Activated CD4-positive, alpha-beta T cell treated with anti-CD3 and anti-CD28 coated beads, Interleukin-2, amount 10 ng/mL, durations not matched to agents 24 days and 14 days (primary cell): ENCODE data around the gene USB1. TPM values are rescaled to one million over a fixed set of nuclear protein-coding genes. Genes with fewer than 3 reads are reported as not detected.

Experiments
- DNase-seq: peaks from one replicate; pipeline ENCODE4 v3.0.0; 2022
- H3K27ac Mint-ChIP-seq: one replicate; pipeline ENCODE4 v1.8.0; 2022; ENCODE audit warnings: mild to moderate bottlenecking, mixed read lengths
- H3K27me3 Mint-ChIP-seq: one replicate; pipeline ENCODE4 v1.8.0; 2022; ENCODE audit warnings: mixed read lengths
- H3K36me3 Mint-ChIP-seq: one replicate; pipeline ENCODE4 v1.8.0; 2022; ENCODE audit warnings: low read depth, mild to moderate bottlenecking, mixed read lengths
- H3K4me1 Mint-ChIP-seq: one replicate; pipeline ENCODE4 v1.8.0; 2021; ENCODE audit warnings: mixed read lengths
- H3K4me3 Mint-ChIP-seq: one replicate; pipeline ENCODE4 v1.8.0; 2022; ENCODE audit warnings: mild to moderate bottlenecking, moderate library complexity, mixed read lengths
- H3K9me3 Mint-ChIP-seq: one replicate; pipeline ENCODE4 v1.8.0; 2021; ENCODE audit warnings: mixed read lengths
- intact Hi-C: fragments of 100-400 bp; cut with micrococcal nuclease; formaldehyde crosslinking; loops from one replicate; pipeline ENCODE4 v1.15.1; 2023
- total RNA-seq: library from RNA; stranded (reverse); gene quantifications from 2 replicates; pipeline ENCODE4 v1.2.3, GENCODE V29; 2022

Gene USB1
- total RNA-seq, 1 donor from 2014 or later = 50.9 TPM

DNA sequence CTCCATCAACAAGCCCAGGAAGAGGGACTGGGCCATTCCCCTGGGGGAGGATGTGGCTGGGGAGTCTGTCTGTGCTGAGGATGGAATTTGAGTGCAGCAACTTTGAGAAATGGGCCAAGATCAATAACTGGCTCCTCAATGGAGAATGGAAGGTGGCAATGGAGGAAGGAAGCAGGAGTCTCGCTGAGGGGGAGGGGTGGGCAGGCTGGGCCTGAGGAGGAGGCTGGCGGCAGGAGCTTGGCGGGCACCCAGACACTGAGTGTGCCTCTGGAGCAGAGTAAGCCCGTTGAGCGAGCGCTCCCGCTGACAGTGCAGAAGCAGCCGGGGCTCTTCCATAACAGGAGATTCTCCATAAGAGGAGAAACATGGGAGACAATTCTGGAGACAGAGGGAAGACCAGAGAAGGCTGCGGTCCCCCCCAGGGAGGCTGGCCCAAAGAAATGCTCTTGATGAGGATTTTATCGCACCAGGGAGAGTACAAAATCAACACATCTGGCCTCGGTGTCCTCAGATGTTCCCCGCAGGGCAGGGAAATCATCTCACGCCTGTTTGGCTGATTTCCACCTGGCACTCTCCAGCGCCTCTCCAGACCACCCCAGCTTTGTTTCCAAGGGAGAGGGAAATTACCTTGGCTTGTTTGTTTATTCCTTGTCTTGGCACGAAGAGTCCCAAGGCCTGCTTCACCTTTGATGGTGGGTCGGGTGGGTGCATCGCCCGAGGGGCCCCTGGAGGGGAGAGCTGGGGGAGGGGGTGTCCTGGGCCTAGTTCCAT is 21.6 kb downstream of the USB1 start:
- peaks cover 7% of the 10 kb centered on the region for H3K36me3 Mint-ChIP-seq
- peaks cover 14% of the 10 kb centered on the region for H3K4me1 Mint-ChIP-seq
- H3K27ac Mint-ChIP-seq = no peak overlapping the region
- peaks cover 9% of the 10 kb centered on the region for H3K27me3 Mint-ChIP-seq
- H3K4me3 Mint-ChIP-seq = no peak overlapping the region
- intact Hi-C loops = loop anchor here (5.0 kb wide), 2 partner anchors 175 to 280 kb away; partner anchors contain the start of gene CSNK2A2
- H3K9me3 Mint-ChIP-seq = no peaks in the 10 kb centered on the region
- no peak for DNase-seq

DNA sequence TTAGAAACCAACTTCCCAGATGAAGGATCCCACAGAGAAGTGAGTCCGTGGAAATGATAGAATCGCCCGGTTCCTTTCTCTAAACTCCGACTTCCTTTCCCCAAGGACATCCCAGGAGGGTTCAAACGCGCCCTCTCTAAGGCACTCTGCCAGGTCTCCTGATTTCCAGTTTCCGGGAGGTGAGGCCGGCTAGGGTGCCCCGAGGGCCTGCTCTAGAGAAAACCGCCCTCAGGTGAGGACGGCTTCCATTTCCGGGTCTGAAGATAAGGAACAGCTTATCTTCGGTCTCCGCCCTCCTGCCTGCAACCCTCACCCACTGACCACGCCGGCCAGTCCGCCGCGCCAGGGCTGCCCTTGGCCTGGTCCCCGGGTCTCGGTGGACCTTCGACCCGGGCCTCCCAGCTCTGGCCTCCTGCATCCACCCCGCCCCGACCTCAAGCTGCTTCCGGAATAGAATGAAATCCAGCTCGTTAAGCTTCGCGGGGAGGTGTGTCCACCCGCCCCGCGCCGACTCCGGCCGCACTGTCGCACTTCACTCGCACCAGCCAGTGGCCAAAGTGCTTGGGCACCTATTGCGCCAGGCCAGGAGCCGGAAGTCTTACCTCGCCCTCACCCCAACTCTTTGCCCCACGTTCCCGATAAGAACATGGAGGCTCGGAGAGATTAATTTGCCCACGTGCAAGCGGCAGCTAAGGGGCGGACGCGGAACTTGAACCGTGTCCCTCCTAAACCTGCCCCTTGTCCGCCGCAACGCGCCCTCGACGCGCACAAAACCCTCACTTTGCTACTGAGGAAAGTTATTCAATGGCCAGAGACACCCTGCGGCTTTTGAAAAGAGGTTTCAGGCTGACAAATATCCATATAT is 23.5 kb downstream of the USB1 start:
- intact Hi-C loops = loop anchor here (1.0 to 5.0 kb wide), 4 partner anchors 23 to 278 kb away; partner anchors contain the start of genes CFAP20, CSNK2A2 and USB1
- Mint-ChIP-seq H3K36me3 (peaks cover 4% of the 10 kb centered on the region), H3K27me3 (peaks cover 24% of the 10 kb centered on the region), H3K4me3 (peak overlapping the region; percentile 88), H3K27ac (peak overlapping the region; percentile 70), H3K9me3 (no peaks in the 10 kb centered on the region), H3K4me1 (peaks cover 16% of the 10 kb centered on the region)
- DNase-seq = peak; percentile 74

DNA sequence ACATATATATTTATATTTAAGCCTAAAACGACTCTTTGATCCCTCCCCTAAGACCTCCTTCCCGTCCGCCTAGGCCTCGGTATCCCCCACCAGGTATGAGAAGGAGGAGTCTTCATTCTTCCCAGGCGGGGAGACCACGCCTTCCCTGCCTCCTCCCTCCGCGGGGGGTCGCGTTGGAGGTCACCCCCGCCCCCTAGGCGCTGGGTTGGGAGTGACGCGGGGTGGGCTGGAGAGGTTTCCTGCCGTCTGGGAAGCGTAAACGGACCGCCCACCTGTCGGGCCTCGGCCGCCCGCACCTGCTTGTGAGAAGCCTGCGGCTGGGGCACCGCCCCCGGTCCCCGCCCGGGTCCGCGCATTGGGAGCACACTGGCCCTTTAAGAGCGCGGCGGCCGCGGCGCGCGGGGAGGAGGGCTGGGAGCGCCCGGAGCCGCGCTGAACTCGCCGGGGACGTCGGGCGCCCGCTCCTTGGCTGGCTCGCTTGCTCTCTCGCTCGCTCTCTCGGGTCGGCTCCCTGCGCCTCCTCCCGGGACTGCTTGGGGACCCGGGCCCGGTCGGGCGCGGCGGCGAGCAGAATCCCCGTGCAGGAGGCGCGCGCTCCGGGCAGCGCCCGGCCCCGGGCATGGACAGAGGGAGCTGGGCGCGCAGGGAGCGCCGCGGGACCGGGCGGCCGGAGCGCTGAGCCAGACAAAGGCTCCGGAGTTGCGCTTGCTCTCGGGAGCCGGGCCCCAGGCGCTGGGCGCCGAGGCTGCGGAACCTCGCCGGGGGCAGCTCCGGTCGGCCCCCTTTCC is 24.3 kb downstream of the USB1 start, which contains the start of gene MMP15:
Gene MMP15, plus strand, starts transcription at position 404 of the 788 bp plus-strand sequence. CDS start 597 bp downstream, outside the sequence.
- Mint-ChIP-seq H3K27me3 (peaks cover 26% of the 10 kb centered on the region), H3K36me3 (peaks cover 3% of the 10 kb centered on the region), H3K4me3 (peak within 1 kb of the TSS; percentile 88), H3K27ac (peak within 1 kb of the TSS; percentile 70), H3K9me3 (no peaks in the 10 kb centered on the region), H3K4me1 (peaks cover 12% of the 10 kb centered on the region)
- DNase-seq = peak; percentile 89
- intact Hi-C loops = loop anchor here (1.0 kb wide), 2 partner anchors 24 to 104 kb away; partner anchors contain the start of genes CFAP20 and USB1

DNA sequence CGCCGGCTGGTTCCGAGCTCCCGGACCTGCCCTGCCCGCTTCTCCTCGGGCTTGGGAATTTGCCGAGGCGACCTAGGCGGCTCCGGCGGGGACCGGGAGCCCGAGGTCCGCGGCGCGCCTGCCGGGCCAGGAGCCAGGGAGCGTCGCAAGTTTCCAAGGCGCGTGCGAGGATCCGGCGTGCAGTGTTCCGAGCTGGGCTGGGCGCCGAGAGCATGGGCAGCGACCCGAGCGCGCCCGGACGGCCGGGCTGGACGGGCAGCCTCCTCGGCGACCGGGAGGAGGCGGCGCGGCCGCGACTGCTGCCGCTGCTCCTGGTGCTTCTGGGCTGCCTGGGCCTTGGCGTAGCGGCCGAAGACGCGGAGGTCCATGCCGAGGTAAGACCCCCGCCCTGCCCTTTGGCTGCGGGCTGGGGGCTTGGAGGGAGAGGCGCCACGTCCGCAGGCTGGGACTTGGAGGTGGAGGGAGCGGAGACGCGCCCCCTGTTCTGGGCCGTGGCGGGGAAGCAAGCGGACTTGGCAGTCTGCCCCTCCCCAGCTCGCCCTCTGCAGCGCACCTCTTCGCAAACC is 25.0 kb downstream of the USB1 start:
- Mint-ChIP-seq H3K27ac (no peak overlapping the region), H3K4me3 (peak overlapping the region; percentile 62)

DNA sequence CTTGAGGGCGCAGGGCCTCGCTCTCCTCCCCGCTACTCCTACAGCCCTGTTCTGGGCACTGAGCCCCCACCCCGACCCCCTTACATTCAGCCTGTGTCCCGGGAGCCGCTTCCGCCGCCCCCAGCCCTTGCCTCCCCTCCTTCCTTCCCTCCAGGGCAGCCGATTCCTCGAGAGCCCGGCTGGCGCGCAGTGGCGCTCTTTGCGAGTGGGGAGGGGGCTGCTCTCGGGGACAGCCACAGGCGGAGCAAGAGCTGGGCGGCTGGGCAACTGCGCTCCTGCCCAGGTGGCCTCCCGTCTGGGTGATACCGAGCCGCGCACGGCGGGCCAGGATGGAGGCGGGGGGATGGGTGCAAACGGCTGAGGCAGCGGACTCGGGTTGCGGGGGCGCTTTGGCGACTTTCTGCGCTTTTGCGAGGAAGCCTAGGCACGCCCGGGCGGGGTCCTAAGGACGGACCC is 25.5 kb downstream of the USB1 start:
- Mint-ChIP-seq H3K27me3 (peaks cover 26% of the 10 kb centered on the region), H3K4me1 (peaks cover 9% of the 10 kb centered on the region), H3K9me3 (no peaks in the 10 kb centered on the region), H3K36me3 (no peaks in the 10 kb centered on the region), H3K27ac (no peak overlapping the region), H3K4me3 (peak overlapping the region; percentile 62)
- intact Hi-C loops = no loop called here
- no peak for DNase-seq

More for the DNA sequence above, 25.0 kb downstream of the USB1 start:
- peak; percentile 68 for DNase-seq
- Mint-ChIP-seq H3K9me3 (no peaks in the 10 kb centered on the region), H3K36me3 (no peaks in the 10 kb centered on the region), H3K4me1 (peaks cover 9% of the 10 kb centered on the region), H3K27me3 (peaks cover 26% of the 10 kb centered on the region)
- intact Hi-C loops = no loop called here

DNA sequence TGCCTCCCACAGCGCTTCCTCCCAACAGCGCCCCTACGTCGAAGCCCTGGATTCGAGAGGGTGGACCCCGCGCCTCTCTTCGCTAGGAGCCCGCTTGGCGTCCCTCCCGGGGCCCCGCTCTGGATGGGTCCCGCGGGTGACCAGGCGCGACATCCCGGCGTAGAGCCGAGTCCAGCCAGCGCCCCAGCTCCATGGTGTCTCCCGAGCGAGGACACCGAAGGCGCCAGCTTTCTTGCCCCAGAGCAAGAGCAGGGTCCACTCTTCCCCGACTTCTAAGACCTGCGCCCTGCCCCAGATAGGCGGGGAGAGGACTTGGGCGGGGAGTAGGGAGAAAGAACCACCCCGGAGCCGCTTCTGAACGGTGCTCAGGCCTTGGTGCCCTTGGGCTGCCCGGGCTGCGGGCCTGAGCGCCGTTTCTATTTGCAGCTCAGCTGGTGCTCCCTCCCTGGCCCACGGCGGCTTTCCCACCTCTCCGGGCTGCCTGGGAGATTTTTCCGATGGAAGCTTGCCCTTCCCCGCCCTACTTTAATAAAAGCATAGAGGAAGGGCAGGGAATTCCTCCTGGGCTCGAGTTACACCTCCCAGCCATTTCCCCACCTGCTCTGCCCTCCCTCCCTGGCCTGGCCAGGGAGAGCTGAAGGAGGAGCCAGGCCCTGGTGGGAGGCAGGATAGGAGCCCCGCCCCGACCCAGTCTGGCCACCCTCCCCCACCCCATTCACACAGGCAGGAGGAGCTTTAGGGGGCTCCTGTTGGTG is 26.1 kb downstream of the USB1 start:
- H3K27me3 Mint-ChIP-seq = peaks cover 26% of the 10 kb centered on the region
- DNase-seq = no peak
- intact Hi-C loops = no loop called here
- no peak overlapping the region for H3K27ac Mint-ChIP-seq
- H3K4me1 Mint-ChIP-seq = peaks cover 9% of the 10 kb centered on the region
- H3K9me3 Mint-ChIP-seq = no peaks in the 10 kb centered on the region
- no peaks in the 10 kb centered on the region for H3K36me3 Mint-ChIP-seq
- no peak overlapping the region for H3K4me3 Mint-ChIP-seq

DNA sequence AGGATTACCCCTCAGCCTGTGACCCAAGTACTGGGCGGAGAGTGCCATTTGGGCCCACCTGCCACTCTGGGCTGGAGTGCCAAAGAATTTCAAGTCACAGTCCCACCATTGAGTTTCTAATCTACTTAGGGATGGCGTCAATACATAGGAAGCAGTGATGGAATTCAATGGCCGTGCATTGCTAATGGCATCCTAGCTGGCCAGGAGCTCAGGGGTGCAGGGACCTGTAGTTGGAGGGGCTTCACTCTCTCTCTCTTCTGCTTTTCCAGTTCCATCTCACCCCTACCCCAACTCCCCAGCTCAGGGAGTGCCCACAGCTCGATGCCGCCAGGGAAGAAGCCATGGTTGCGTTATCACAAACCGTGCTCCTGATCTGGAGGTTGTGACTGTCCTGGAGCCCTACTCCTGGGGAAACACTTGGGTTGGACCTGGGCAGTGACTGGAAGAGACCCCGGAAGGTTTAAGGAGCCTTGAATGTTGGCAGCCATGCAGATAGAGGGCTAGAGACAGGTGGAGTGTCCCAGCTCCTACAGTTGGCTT is 26.8 kb downstream of the USB1 start:
- no peaks in the 10 kb centered on the region for H3K36me3 Mint-ChIP-seq
- H3K4me3 Mint-ChIP-seq = peak overlapping the region; percentile 40
- H3K27ac Mint-ChIP-seq = no peak overlapping the region
- H3K4me1 Mint-ChIP-seq = peaks cover 9% of the 10 kb centered on the region
- intact Hi-C loops = no loop called here
- DNase-seq = no peak
- no peaks in the 10 kb centered on the region for H3K9me3 Mint-ChIP-seq
- peaks cover 26% of the 10 kb centered on the region for H3K27me3 Mint-ChIP-seq

DNA sequence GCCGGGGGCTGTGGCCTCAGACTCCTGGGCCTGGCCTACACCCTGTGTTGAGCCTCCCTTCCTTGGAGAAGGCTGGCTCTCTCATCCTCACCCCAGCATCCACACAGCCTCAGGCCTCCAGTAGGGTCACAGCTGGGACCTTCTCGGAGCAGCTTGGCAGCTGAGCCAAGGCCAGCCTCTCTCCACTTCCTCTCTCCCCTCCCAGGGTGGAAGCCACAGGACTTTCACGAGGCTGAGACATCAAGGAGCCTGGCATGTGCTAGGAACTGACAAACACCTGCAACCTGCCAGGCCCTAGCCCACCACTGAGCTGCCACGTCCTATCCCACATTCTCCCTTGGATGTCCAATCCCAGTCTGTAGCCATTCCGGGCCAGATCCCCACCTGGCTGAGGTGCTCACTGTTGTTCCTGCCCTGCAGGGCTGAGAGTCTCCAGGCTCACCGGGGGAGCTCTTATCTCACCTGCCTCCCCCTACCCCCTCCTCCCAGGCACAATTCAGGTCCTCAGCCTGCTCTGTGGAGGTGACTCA is 27.4 kb downstream of the USB1 start:
- Mint-ChIP-seq H3K27me3 (peaks cover 26% of the 10 kb centered on the region), H3K4me3 (no peak overlapping the region), H3K27ac (no peak overlapping the region), H3K4me1 (peaks cover 9% of the 10 kb centered on the region), H3K36me3 (no peaks in the 10 kb centered on the region), H3K9me3 (no peaks in the 10 kb centered on the region)
- DNase-seq = no peak
- intact Hi-C loops = no loop called here

DNA sequence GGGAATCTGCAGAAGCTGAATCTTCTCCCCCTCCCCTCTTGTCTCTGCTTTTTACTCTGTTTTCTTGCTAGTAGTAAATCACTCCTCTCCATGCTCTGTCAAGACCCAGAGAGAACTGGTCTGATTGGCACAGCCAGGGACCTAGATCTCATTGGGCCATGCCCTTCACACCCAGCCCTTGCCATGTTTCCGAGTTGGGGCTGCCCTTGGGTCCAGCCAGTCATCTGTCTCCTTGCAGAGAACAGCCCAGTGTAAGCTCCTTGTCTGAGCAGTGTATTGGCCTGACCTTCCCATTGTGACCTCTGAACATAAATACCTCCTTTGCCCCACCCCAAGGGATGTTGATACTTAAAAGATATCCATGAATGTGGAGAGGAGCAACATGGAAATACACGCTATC is 28.2 kb downstream of the USB1 start:
- no peaks in the 10 kb centered on the region for H3K36me3 Mint-ChIP-seq
- no peak overlapping the region for H3K4me3 Mint-ChIP-seq
- no peak for DNase-seq
- no peaks in the 10 kb centered on the region for H3K9me3 Mint-ChIP-seq
- no peak overlapping the region for H3K27ac Mint-ChIP-seq
- peaks cover 8% of the 10 kb centered on the region for H3K4me1 Mint-ChIP-seq
- peaks cover 25% of the 10 kb centered on the region for H3K27me3 Mint-ChIP-seq
- intact Hi-C loops = no loop called here

DNA sequence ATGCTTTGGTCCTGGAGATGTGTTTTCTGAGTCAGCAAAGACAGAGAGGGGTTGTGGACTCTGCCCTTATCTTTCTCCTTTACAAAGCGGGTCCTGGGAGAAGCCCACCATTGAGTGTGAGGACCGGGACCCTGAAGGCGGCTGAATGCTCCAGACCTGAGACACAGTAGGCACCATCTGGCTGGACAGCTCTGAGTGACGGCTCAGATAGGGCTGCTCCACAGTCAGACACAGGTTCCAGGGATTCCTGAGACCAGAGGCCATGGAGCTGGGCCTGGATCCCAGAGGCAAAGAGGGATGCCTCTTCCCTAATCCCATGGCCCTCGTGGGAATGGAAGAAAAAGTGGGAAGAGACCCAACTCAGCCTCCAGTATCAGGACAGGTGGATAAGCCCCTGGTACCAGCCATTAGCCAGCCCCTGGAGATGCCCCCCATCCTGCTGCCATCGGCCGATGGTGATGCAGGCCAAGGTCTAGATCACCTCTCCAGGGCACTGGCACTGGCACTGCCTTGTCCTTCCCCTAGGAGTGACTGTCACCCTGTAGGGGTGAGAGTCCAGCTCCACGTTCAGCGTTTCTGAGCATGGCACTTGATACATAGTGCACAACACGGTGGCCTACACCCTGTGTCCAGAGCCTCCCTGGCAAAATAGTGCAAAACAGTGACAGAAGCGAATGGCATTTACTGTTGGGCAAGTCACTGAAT is 29.1 kb downstream of the USB1 start:
- Mint-ChIP-seq H3K27ac (no peak overlapping the region), H3K27me3 (peaks cover 18% of the 10 kb centered on the region), H3K4me1 (peaks cover 1% of the 10 kb centered on the region), H3K36me3 (no peaks in the 10 kb centered on the region), H3K4me3 (no peak overlapping the region), H3K9me3 (no peaks in the 10 kb centered on the region)
- no peak for DNase-seq
- intact Hi-C loops = no loop called here

DNA sequence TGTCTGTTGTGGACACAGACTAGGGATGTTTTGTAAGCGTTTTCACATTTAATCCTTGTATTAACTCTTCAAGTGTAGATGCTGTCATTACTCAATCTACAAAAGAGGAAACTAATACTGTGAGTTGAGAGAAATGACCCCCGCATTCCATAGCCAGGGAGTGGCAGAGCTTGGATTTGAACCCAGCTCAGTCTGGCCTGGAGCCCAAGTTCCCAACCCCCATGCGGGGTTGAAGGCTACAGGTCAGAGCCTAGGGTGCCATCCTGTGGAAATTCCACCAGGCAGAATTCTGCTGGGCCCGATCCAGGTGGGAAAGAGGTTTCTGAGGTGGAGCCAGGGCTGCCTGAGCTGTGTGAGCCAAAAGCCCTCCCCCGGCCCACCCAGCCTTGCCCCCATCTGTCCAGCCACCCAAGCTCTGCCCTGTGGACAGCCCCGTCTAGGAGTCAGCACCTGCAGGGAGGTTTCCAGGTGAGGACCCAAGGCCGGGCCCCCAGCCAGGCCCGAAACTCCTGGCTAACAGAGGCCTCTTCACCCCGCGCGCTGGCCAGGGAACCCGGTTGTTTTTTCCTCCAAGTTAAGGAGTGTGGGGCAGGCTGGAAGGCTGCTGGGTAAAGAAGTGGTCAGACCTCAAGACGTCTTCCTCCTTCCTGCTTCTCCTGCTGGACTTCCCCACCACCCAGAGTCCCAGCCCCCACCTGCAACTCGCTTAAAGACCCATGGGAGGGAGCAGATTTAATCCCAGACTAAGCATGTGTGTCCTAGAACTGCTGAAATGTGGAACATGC is 30.0 kb downstream of the USB1 start:
- Mint-ChIP-seq H3K27me3 (peaks cover 18% of the 10 kb centered on the region), H3K4me1 (peaks cover 1% of the 10 kb centered on the region), H3K36me3 (no peaks in the 10 kb centered on the region), H3K4me3 (no peak overlapping the region), H3K9me3 (no peaks in the 10 kb centered on the region), H3K27ac (no peak overlapping the region)
- intact Hi-C loops = no loop called here
- DNase-seq = no peak
